Germinal center (tissue), 1 donor: ENCODE results near the gene NKD1.

Source experiments
- DNase-seq: peaks from one replicate; pipeline ENCODE4 v3.0.0; 2012; ENCODE audit warnings: mixed read lengths, low spot score

The NKD1 gene

GRCh38 chr16:50599494-50599893 lies 51.3 kb downstream of the NKD1 start:
- no peak for DNase-seq

- DNase-seq = no peak
Measured at GRCh38 chr16:50600582-50601283, 52.5 kb downstream of the NKD1 start.

GRCh38 chr16:50601341-50601740 lies 53.1 kb downstream of the NKD1 start:
- no peak for DNase-seq

- DNase-seq = no peak
Measured at GRCh38 chr16:50602126-50602525, 53.9 kb downstream of the NKD1 start.

GRCh38 chr16:50602531-50603205 lies 54.5 kb downstream of the NKD1 start:
- DNase-seq = no peak

GRCh38 chr16:50603206-50604064 lies 55.2 kb downstream of the NKD1 start:
- no peak for DNase-seq

- no peak for DNase-seq
Measured at GRCh38 chr16:50604065-50604418, 55.8 kb downstream of the NKD1 start.

- DNase-seq = no peak
Measured at GRCh38 chr16:50604610-50605009, 56.4 kb downstream of the NKD1 start.

GRCh38 chr16:50605733-50606430 lies 57.7 kb downstream of the NKD1 start:
- DNase-seq = no peak

- no peak for DNase-seq
Measured at GRCh38 chr16:50606431-50607050, 58.3 kb downstream of the NKD1 start.

GRCh38 chr16:50607051-50607431 lies 58.8 kb downstream of the NKD1 start:
- DNase-seq = no peak

GRCh38 chr16:50607447-50607846 lies 59.3 kb downstream of the NKD1 start:
- DNase-seq = no peak

GRCh38 chr16:50607970-50608557 lies 59.9 kb downstream of the NKD1 start:
- DNase-seq = no peak

GRCh38 chr16:50609049-50609448 lies 60.9 kb downstream of the NKD1 start:
- DNase-seq = no peak

- no peak for DNase-seq
Measured at GRCh38 chr16:50609471-50609870, 61.3 kb downstream of the NKD1 start.

- no peak for DNase-seq
Measured at GRCh38 chr16:50610331-50611262, 62.4 kb downstream of the NKD1 start.

GRCh38 chr16:50611332-50611934 lies 63.2 kb downstream of the NKD1 start:
- no peak for DNase-seq

- no peak for DNase-seq
Measured at GRCh38 chr16:50611995-50612848, 64.0 kb downstream of the NKD1 start.

GRCh38 chr16:50612849-50613198 lies 64.6 kb downstream of the NKD1 start:
- no peak for DNase-seq
